K562 (cell line): ENCODE results near the gene COL23A1. TPM values are rescaled to one million over a fixed set of nuclear protein-coding genes. Genes with fewer than 3 reads are reported as not detected.

Experiments
- ATAC-seq: fragments of 200-7000 bp; cut with Tn5 transposase; 3 replicates; pipeline ENCODE4 v1.9.1; 2020; ENCODE audit warnings: moderate library complexity
- BruUV-seq: library from RNA; stranded (reverse); fragments of 400-500 nt; replicated peaks from 2 replicates; lab custom pipeline; 2021; lab: Mats Ljungman, UMichigan
- CTCF ChIA-PET: fragments of 300-600 bp; formaldehyde crosslinking; extraction: SDS; loops from one replicate; lab custom pipeline; 2021; ENCODE audit warnings: low intra/inter-chr PET ratio; lab: Yijun Ruan, JAX
- POLR2A ChIA-PET: fragments of 300-600, 350-650 bp; sonication (Branson Sonifier 250); formaldehyde crosslinking; extraction: SDS; loops from one replicate; lab custom pipeline; 2021; ENCODE audit warnings: antibody characterized with exemption, inconsistent platforms; lab: Yijun Ruan, JAX
- DNase-seq, 4 experiments: peaks; one replicate each; pipeline versions ENCODE4 v3.0.0 to v3.0.0-alpha.2; 2011 to 2018; ENCODE audit warnings: low spot score in 3 of 4, mixed read lengths in 3 of 4; ENCODE audit errors: extremely low read depth in 1 of 4
- FAIRE-seq: peaks from 2 replicates; lab custom pipeline; 2011; peaks lifted over from hg19 to GRCh38; lab: Jason Lieb, UNC
- H2AFZ ChIP-seq: 2 replicates; pipeline ENCODE4 v1.6.0; 2011; ENCODE audit warnings: low read depth, low read length, control low read depth, inconsistent platforms
- H3K27ac ChIP-seq: fragments of 200-600 bp; 3 replicates; pipeline ENCODE4 v1.8.0; 2011; ENCODE audit warnings: low read depth, mild to moderate bottlenecking, control low read depth, inconsistent platforms, low read length, moderate library complexity, mixed read lengths; ENCODE audit errors: extremely low read depth
- H3K27me3 ChIP-seq, 2 experiments: fragments of 300-600 bp in 1 of 2; 2 replicates in 1 of 2; 3 replicates in 1 of 2; pipeline versions ENCODE4 v1.6.0 to v1.8.0; 2011; ENCODE audit warnings: inconsistent platforms in 2 of 2, low read length in 2 of 2, mild to moderate bottlenecking in 1 of 2, mixed read lengths in 1 of 2, moderate library complexity in 1 of 2; ENCODE audit not compliant: control insufficient read depth in 2 of 2, insufficient read depth in 2 of 2
- H3K36me3 ChIP-seq: fragments of 300-600 bp; 3 replicates; pipeline ENCODE4 v1.8.0; 2011; ENCODE audit warnings: mild to moderate bottlenecking, low read length, inconsistent platforms; ENCODE audit not compliant: control insufficient read depth, insufficient read depth
- H3K4me1 ChIP-seq, 2 experiments: fragments of 200-600 bp in 1 of 2; replicated peaks in 1 of 2; 2 replicates in 1 of 2; 3 replicates in 1 of 2; pipeline versions ENCODE4 v1.5.1 to v1.8.0; 2011; ENCODE audit warnings: inconsistent platforms in 2 of 2, low read length in 2 of 2, mild to moderate bottlenecking in 1 of 2, mixed read lengths in 1 of 2, moderate library complexity in 1 of 2; ENCODE audit not compliant: control insufficient read depth in 2 of 2, insufficient read depth in 2 of 2
- H3K4me2 ChIP-seq: 2 replicates; pipeline ENCODE4 v1.6.1; 2011; ENCODE audit warnings: low read length, control low read depth, inconsistent platforms, mixed read lengths; ENCODE audit not compliant: insufficient read depth
- H3K4me3 ChIP-seq: fragments of 200-600 bp; sonication (generic), shearing (Covaris generic); 2 replicates; pipeline ENCODE4 v1.5.1; 2016; ENCODE audit warnings: control low read depth, inconsistent platforms
- H3K79me2 ChIP-seq: fragments of 200-600 bp; 3 replicates; pipeline ENCODE4 v1.8.0; 2011; ENCODE audit warnings: low read length, inconsistent platforms; ENCODE audit not compliant: control insufficient read depth, insufficient read depth
- H3K9ac ChIP-seq, 2 experiments: 2 replicates each; pipeline versions ENCODE4 v1.6.0 to v1.6.1; 2011; ENCODE audit warnings: low read depth in 2 of 2, low read length in 2 of 2, control low read depth in 1 of 2, inconsistent platforms in 1 of 2, mild to moderate bottlenecking in 1 of 2, mixed read lengths in 1 of 2; ENCODE audit not compliant: insufficient read depth in 1 of 2
- H3K9me1 ChIP-seq: one replicate; pipeline ENCODE4 v1.6.0; 2011; ENCODE audit warnings: inconsistent platforms, mild to moderate bottlenecking, low read length, moderate library complexity; ENCODE audit not compliant: control insufficient read depth, insufficient read depth
- H3K9me3 ChIP-seq: replicated peaks from 2 replicates; pipeline ENCODE4 v1.5.1; 2011; ENCODE audit warnings: low read depth, low read length, inconsistent platforms; ENCODE audit not compliant: control insufficient read depth, insufficient read depth
- H4K20me1 ChIP-seq: replicated peaks from 2 replicates; pipeline ENCODE4 v1.6.1; 2011; ENCODE audit warnings: low read length, inconsistent platforms, mixed read lengths; ENCODE audit not compliant: control insufficient read depth, insufficient read depth
- DMBX1 ChIP-seq: fragments of 250-450 bp; sonication (Bioruptor Pico); IDR thresholded peaks from 2 replicates; pipeline ENCODE4 v1.8.0; 2022; ENCODE audit warnings: inconsistent platforms, mild to moderate bottlenecking, moderate library complexity, borderline replicate concordance
- ELF2 ChIP-seq: fragments of 250-450 bp; sonication (Bioruptor Pico); IDR thresholded peaks from 2 replicates; pipeline ENCODE4 v1.5.0; 2021; ENCODE audit warnings: mild to moderate bottlenecking
- EP400 ChIP-seq: fragments of 450-650 bp; IDR thresholded peaks from 2 replicates; pipeline ENCODE4 v1.6.1; 2017; ENCODE audit warnings: antibody characterized with exemption, mild to moderate bottlenecking, moderate library complexity
- NFIX ChIP-seq: fragments of 250-450 bp; sonication (Bioruptor Pico); IDR thresholded peaks from 2 replicates; pipeline ENCODE4 v1.4.0; 2020; ENCODE audit warnings: low read depth, mild to moderate bottlenecking, moderate library complexity
- ZNF133 ChIP-seq: fragments of 250-450 bp; sonication (Bioruptor Pico); IDR thresholded peaks from 2 replicates; pipeline ENCODE4 v1.4.0; 2020; ENCODE audit warnings: mild to moderate bottlenecking
- ZNF146 ChIP-seq: IDR thresholded peaks from one replicate; pipeline ENCODE4 v1.6.1; 2018; ENCODE audit warnings: missing compliant biosample characterization; ENCODE audit not compliant: unreplicated experiment
- ZNF609 ChIP-seq: sonication (generic); formaldehyde crosslinking; IDR thresholded peaks from 2 replicates; pipeline ENCODE4 v1.8.1; 2023; ENCODE audit warnings: missing genetic modification reagents, mild to moderate bottlenecking, borderline replicate concordance
- WGBS: fragments of 100-300 bp; shearing (Covaris generic); methylation state at CpG from one replicate; pipeline ENCODE4 v1.1.6; 2016; ENCODE audit warnings: low coverage, mixed read lengths; ENCODE audit not compliant: insufficient coverage; ENCODE audit errors: missing lambda C conversion rate; 5-methylcytosine and 5-hydroxymethylcytosine counted together
- in situ Hi-C: fragments of 300-500 bp; cut with MboI; formaldehyde crosslinking; loops from 4 replicates; pipeline ENCODE4 v1.15.0; 2018; ENCODE audit warnings: inconsistent platforms, mixed read lengths
- intact Hi-C: fragments of 100-400 bp; cut with micrococcal nuclease; formaldehyde crosslinking; loops from 2 replicates; pipeline ENCODE4 v1.14.2; 2022
- polyA plus RNA-seq, 8 experiments: library from polyadenylated mRNA; depleted of rRNA in 4 of 8; stranded (reverse) in 5 of 8; unstranded in 3 of 8; fragments of >200 nt; fragmentation: Nextera tagmentation in 2 of 8; fragmentation: Illumina TruSeq in 1 of 8; extraction: Ambion mirVana in 2 of 8; extraction: Trizol in 1 of 8; gene quantifications; 2 replicates each; pipeline versions ENCODE4 v1.2.1 to v1.2.3, GENCODE V29; 2011 to 2014; ENCODE audit warnings: inconsistent platforms in 1 of 8, missing spikeins in 1 of 8
- total RNA-seq, 7 experiments: library from RNA; depleted of rRNA in 6 of 7; stranded (reverse); fragments of >200 nt in 6 of 7; fragmentation: Illumina TruSeq in 2 of 7; extraction: Trizol in 2 of 7; gene quantifications; 2 replicates each; pipeline versions ENCODE4 v1.2.1 to v1.2.3, GENCODE V29; 2011 to 2021; ENCODE audit warnings: low replicate concordance in 1 of 7
- TF ChIP-seq, protein P1 (sequence below), 2 experiments: fragments of 150-350 bp in 1 of 2; IDR thresholded peaks; 2 replicates each; pipeline ENCODE4 v1.6.1; 2012 to 2016; ENCODE audit warnings: low read depth in 2 of 2, low read length in 2 of 2, mild to moderate bottlenecking in 1 of 2, moderate library complexity in 1 of 2
- TF ChIP-seq, protein P2 (sequence below): fragments of 250-450 bp; sonication (Bioruptor Pico); IDR thresholded peaks from 2 replicates; pipeline ENCODE4 v1.9.0; 2021; ENCODE audit warnings: mild to moderate bottlenecking, inconsistent platforms

The COL23A1 gene
- total and polyA plus RNA-seq, 9 of the 15 experiments (the other 6 are each of a cell fraction or from before 2014, with no cell fraction given): 0.09 TPM; not detected in 8

DNA sequence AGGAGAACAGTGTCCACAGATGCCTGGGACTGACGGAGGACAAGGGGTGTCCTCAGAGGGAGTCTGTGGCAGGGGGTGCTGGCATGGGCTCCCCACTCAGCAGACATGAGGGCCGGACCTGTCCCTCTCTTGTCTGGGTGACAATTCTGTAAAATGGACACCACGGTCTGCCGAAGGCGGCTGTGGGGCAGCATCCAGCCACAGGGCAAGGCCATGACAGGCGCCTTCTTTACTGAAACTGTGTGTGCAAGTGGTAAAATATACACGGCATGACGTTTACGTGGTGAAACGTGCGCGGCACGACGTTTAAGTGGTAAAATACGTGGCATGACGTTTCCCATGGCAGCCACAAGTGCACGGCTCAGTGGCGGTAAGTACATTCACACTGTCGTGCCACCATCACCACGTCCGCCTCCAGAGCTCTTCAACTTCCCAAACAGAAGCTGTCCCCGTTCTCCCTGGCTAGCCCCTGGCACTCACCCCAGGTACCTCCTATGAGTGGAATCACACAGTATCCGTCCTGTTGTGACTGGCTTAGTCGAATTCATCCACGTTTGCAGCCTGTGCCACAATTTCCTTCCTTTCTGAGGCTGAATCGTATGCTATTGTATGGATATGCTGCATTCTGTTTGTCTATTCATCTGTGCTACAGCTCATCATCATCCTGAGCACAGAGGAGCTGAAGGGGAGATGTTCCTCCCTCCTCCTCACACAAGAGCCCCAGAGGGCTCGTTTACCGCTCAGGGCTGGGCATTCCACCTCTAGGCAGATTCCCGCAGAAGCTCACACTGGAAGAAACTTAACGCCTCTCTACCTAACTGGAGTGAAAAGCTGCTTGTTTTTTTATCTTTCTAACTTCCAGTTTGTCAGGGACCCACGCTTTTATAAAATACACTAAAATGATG lies 52.5 kb downstream of the COL23A1 start:
- peaks cover 9 to 47% of the 10 kb centered on the region in 2 experiments; a peak in 4 of 5 replicates for H3K27me3 ChIP-seq
- DNase-seq: no peak
- in situ Hi-C loops (no loop called here), intact Hi-C loops (no loop called here)
- no peak for FAIRE-seq
- H3K9ac ChIP-seq: no peak overlapping the region
- H2AFZ ChIP-seq: no peak overlapping the region
- whole genome bisulfite sequencing: 31% methylated on average over 31 of the region's 31 CpGs
- no peak overlapping the region for H3K27ac ChIP-seq
- BruUV-seq: no TSS peak
- no peak for ATAC-seq
- no peaks in the 10 kb centered on the region for H3K79me2 ChIP-seq
- peaks cover 0 to 9% of the 10 kb centered on the region in 2 experiments; a peak in 2 of 5 replicates for H3K4me1 ChIP-seq
- H3K4me2 ChIP-seq: no peak overlapping the region
- no peaks in the 10 kb centered on the region for H4K20me1 ChIP-seq
- POLR2A ChIA-PET: interaction anchor here (0.7 to 1.3 kb wide), 3 partner anchors 9 to 263 kb away, joined by 3 to 4 read pairs (median 3); no protein-coding TSS in a partner anchor
- H3K9me3 ChIP-seq: no peaks in the 10 kb centered on the region
- no peaks in the 10 kb centered on the region for H3K9me1 ChIP-seq
- CTCF ChIA-PET: no interaction called here
- H3K4me3 ChIP-seq: no peak overlapping the region
- H3K36me3 ChIP-seq: no peaks in the 10 kb centered on the region
- TF ChIP-seq ZNF146 (CRISPR knock-in tag): no peak
- TF ChIP-seq, protein P1, sequence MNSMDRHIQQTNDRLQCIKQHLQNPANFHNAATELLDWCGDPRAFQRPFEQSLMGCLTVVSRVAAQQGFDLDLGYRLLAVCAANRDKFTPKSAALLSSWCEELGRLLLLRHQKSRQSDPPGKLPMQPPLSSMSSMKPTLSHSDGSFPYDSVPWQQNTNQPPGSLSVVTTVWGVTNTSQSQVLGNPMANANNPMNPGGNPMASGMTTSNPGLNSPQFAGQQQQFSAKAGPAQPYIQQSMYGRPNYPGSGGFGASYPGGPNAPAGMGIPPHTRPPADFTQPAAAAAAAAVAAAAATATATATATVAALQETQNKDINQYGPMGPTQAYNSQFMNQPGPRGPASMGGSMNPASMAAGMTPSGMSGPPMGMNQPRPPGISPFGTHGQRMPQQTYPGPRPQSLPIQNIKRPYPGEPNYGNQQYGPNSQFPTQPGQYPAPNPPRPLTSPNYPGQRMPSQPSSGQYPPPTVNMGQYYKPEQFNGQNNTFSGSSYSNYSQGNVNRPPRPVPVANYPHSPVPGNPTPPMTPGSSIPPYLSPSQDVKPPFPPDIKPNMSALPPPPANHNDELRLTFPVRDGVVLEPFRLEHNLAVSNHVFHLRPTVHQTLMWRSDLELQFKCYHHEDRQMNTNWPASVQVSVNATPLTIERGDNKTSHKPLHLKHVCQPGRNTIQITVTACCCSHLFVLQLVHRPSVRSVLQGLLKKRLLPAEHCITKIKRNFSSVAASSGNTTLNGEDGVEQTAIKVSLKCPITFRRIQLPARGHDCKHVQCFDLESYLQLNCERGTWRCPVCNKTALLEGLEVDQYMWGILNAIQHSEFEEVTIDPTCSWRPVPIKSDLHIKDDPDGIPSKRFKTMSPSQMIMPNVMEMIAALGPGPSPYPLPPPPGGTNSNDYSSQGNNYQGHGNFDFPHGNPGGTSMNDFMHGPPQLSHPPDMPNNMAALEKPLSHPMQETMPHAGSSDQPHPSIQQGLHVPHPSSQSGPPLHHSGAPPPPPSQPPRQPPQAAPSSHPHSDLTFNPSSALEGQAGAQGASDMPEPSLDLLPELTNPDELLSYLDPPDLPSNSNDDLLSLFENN (IDR thresholded peaks at IDR 0.05; ENCODE audit: low read depth in 2 of 2, low read length in 2 of 2): no peak
- no peak for TF ChIP-seq ZNF609
- TF ChIP-seq, protein P2, sequence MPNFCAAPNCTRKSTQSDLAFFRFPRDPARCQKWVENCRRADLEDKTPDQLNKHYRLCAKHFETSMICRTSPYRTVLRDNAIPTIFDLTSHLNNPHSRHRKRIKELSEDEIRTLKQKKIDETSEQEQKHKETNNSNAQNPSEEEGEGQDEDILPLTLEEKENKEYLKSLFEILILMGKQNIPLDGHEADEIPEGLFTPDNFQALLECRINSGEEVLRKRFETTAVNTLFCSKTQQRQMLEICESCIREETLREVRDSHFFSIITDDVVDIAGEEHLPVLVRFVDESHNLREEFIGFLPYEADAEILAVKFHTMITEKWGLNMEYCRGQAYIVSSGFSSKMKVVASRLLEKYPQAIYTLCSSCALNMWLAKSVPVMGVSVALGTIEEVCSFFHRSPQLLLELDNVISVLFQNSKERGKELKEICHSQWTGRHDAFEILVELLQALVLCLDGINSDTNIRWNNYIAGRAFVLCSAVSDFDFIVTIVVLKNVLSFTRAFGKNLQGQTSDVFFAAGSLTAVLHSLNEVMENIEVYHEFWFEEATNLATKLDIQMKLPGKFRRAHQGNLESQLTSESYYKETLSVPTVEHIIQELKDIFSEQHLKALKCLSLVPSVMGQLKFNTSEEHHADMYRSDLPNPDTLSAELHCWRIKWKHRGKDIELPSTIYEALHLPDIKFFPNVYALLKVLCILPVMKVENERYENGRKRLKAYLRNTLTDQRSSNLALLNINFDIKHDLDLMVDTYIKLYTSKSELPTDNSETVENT (CRISPR knock-in tag): no peak
- no peak for TF ChIP-seq NFIX
- TF ChIP-seq EP400: no peak
- no peak for TF ChIP-seq DMBX1 (CRISPR knock-in tag)
- TF ChIP-seq ZNF133 (CRISPR knock-in tag): no peak
- no peak for TF ChIP-seq ELF2
